ENCODE measurements around the gene ADCY7.

GRCh38 chr16:50285406-50286003 is 19.2 kb downstream of the ADCY7 start:
- TF ChIP-seq POLR2A (IDR thresholded peaks at IDR 0.05): no peak
- no peak for TF ChIP-seq POLR2AphosphoS5 (IDR thresholded peaks at IDR 0.05)
- no peak for TF ChIP-seq CTCF (IDR thresholded peaks at IDR 0.05)
